ENCODE measurements around the gene GABRG3.

GABRG3 gene

DNA sequence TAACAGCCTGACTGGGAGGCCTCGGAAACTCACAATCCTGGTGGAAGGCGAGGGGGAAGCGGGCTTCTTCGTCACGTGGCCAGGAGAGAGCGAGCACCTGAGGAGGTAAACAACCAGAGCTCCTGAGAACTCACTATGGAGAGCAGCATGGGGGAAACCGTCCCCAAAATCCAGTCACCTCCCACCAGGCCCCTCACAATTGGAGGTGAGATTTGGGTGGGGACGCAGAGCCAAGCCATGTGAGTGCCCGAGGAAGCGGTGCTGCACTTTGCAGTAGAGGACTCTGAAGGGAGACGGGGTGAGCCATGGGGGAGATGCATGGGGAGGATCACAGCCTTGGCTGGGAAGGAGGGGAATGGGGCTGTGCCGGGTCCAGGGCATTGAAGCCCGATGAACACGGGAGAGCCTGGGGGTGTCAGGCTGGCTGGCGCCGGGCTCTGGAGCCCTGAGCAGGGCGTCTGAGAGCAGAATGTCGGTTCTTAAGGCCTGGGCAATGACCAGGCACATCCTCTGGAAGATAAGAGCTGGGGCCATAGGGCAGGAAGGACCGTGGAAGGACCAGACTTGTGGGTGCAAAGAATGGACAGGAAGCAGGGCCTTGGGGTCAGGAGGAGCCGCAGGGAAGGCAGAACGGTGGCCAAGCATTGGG lies 117.7 kb downstream of the GABRG3 start (continued):
- TF ChIP-seq, protein P1, sequence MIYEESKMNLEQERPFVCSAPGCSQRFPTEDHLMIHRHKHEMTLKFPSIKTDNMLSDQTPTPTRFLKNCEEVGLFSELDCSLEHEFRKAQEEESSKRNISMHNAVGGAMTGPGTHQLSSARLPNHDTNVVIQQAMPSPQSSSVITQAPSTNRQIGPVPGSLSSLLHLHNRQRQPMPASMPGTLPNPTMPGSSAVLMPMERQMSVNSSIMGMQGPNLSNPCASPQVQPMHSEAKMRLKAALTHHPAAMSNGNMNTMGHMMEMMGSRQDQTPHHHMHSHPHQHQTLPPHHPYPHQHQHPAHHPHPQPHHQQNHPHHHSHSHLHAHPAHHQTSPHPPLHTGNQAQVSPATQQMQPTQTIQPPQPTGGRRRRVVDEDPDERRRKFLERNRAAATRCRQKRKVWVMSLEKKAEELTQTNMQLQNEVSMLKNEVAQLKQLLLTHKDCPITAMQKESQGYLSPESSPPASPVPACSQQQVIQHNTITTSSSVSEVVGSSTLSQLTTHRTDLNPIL (CRISPR knock-in tag; IDR thresholded peaks at IDR 0.05; ENCODE audit: low read depth): no peak
- TF ChIP-seq ZNF70 (CRISPR knock-in tag; IDR thresholded peaks at IDR 0.05) (no peak), GLIS3 (CRISPR knock-in tag; IDR thresholded peaks at IDR 0.05) (no peak), TCF4 (CRISPR knock-in tag; IDR thresholded peaks at IDR 0.05; ENCODE audit: borderline replicate concordance) (no peak), PPARA (CRISPR knock-in tag; IDR thresholded peaks at IDR 0.05; ENCODE audit: borderline replicate concordance) (no peak), TOX (CRISPR knock-in tag; IDR thresholded peaks at IDR 0.05; ENCODE audit: borderline replicate concordance) (no peak), ZFP3 (CRISPR knock-in tag; IDR thresholded peaks at IDR 0.05) (no peak), RARB (CRISPR knock-in tag; IDR thresholded peaks at IDR 0.05) (no peak), BACH2 (CRISPR knock-in tag; IDR thresholded peaks at IDR 0.05; ENCODE audit: borderline replicate concordance) (no peak), ESRRG (CRISPR knock-in tag; IDR thresholded peaks at IDR 0.05) (no peak), ZC3H10 (CRISPR knock-in tag; IDR thresholded peaks at IDR 0.05) (no peak)
- TF ChIP-seq, protein P2, sequence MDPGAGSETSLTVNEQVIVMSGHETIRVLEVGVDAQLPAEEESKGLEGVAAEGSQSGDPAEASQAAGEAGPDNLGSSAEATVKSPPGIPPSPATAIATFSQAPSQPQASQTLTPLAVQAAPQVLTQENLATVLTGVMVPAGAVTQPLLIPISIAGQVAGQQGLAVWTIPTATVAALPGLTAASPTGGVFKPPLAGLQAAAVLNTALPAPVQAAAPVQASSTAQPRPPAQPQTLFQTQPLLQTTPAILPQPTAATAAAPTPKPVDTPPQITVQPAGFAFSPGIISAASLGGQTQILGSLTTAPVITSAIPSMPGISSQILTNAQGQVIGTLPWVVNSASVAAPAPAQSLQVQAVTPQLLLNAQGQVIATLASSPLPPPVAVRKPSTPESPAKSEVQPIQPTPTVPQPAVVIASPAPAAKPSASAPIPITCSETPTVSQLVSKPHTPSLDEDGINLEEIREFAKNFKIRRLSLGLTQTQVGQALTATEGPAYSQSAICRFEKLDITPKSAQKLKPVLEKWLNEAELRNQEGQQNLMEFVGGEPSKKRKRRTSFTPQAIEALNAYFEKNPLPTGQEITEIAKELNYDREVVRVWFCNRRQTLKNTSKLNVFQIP (CRISPR knock-in tag; IDR thresholded peaks at IDR 0.05; ENCODE audit: borderline replicate concordance, low read depth): no peak

DNA sequence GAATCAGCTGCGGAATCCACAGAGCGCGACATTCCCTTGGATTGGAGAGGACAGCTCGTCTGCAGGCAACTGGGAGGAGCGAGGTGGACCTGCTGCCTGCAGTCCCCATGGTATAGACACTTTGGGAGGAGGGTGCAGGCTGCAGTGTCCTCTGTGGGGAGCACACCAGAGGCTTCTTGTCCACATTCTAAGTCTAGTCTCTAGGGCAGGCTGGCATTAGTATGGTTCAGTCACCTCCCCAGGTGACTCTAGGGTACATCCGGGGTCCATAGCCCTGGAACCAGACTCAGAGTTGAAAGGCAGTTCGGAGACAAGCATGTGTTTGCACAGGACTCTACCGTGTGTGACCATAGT lies 118.2 kb downstream of the GABRG3 start:
- TF ChIP-seq TCF4 (CRISPR knock-in tag; IDR thresholded peaks at IDR 0.05; ENCODE audit: borderline replicate concordance) (no peak), ZNF8 (CRISPR knock-in tag; IDR thresholded peaks at IDR 0.05) (no peak), ESRRG (CRISPR knock-in tag; IDR thresholded peaks at IDR 0.05) (no peak), TOX (CRISPR knock-in tag; IDR thresholded peaks at IDR 0.05; ENCODE audit: borderline replicate concordance) (no peak), ZNF565 (CRISPR knock-in tag; conservative IDR thresholded peaks at IDR 0.05; ENCODE audit: low read depth) (no peak), GLIS3 (CRISPR knock-in tag; IDR thresholded peaks at IDR 0.05) (no peak), PPARA (CRISPR knock-in tag; IDR thresholded peaks at IDR 0.05; ENCODE audit: borderline replicate concordance) (no peak), OSR1 (CRISPR knock-in tag; IDR thresholded peaks at IDR 0.05) (no peak), ZFP30 (CRISPR knock-in tag; IDR thresholded peaks at IDR 0.05) (no peak), ZC3H10 (CRISPR knock-in tag; IDR thresholded peaks at IDR 0.05) (no peak), ZNF70 (CRISPR knock-in tag; IDR thresholded peaks at IDR 0.05) (no peak)
- TF ChIP-seq, protein P3, sequence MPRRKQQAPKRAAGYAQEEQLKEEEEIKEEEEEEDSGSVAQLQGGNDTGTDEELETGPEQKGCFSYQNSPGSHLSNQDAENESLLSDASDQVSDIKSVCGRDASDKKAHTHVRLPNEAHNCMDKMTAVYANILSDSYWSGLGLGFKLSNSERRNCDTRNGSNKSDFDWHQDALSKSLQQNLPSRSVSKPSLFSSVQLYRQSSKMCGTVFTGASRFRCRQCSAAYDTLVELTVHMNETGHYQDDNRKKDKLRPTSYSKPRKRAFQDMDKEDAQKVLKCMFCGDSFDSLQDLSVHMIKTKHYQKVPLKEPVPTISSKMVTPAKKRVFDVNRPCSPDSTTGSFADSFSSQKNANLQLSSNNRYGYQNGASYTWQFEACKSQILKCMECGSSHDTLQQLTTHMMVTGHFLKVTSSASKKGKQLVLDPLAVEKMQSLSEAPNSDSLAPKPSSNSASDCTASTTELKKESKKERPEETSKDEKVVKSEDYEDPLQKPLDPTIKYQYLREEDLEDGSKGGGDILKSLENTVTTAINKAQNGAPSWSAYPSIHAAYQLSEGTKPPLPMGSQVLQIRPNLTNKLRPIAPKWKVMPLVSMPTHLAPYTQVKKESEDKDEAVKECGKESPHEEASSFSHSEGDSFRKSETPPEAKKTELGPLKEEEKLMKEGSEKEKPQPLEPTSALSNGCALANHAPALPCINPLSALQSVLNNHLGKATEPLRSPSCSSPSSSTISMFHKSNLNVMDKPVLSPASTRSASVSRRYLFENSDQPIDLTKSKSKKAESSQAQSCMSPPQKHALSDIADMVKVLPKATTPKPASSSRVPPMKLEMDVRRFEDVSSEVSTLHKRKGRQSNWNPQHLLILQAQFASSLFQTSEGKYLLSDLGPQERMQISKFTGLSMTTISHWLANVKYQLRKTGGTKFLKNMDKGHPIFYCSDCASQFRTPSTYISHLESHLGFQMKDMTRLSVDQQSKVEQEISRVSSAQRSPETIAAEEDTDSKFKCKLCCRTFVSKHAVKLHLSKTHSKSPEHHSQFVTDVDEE (CRISPR knock-in tag; IDR thresholded peaks at IDR 0.05): no peak
- TF ChIP-seq, protein P2 (CRISPR knock-in tag; IDR thresholded peaks at IDR 0.05; ENCODE audit: borderline replicate concordance, low read depth): no peak
- TF ChIP-seq, protein P4, sequence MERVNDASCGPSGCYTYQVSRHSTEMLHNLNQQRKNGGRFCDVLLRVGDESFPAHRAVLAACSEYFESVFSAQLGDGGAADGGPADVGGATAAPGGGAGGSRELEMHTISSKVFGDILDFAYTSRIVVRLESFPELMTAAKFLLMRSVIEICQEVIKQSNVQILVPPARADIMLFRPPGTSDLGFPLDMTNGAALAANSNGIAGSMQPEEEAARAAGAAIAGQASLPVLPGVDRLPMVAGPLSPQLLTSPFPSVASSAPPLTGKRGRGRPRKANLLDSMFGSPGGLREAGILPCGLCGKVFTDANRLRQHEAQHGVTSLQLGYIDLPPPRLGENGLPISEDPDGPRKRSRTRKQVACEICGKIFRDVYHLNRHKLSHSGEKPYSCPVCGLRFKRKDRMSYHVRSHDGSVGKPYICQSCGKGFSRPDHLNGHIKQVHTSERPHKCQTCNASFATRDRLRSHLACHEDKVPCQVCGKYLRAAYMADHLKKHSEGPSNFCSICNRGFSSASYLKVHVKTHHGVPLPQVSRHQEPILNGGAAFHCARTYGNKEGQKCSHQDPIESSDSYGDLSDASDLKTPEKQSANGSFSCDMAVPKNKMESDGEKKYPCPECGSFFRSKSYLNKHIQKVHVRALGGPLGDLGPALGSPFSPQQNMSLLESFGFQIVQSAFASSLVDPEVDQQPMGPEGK (CRISPR knock-in tag; IDR thresholded peaks at IDR 0.05; ENCODE audit: borderline replicate concordance): no peak

DNA sequence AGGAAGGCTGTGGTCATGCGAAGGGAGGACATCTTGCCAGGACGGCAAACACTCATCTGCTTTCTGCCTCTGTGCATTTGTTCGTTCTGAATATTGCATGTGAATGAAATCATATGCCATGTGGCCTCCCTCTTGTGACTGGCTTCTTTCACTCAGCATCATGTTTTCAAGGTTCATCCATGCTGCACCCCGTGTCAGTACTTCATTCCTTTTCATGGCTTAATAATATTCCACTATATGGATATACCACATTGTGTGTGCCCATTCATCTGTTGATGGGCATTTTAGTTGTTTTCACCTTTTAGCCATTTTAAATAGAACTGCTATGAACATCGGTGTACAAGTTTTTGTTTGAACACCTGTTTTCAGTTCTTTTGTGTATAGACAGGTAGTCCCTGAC lies 118.7 kb downstream of the GABRG3 start:
- TF ChIP-seq CSDC2 (CRISPR knock-in tag; IDR thresholded peaks at IDR 0.05) (no peak), ZNF70 (CRISPR knock-in tag; IDR thresholded peaks at IDR 0.05) (no peak), RARB (CRISPR knock-in tag; IDR thresholded peaks at IDR 0.05) (no peak), ZC3H10 (CRISPR knock-in tag; IDR thresholded peaks at IDR 0.05) (no peak), TCF4 (CRISPR knock-in tag; IDR thresholded peaks at IDR 0.05; ENCODE audit: borderline replicate concordance) (no peak), SNAI2 (CRISPR knock-in tag; IDR thresholded peaks at IDR 0.05) (no peak), ZFP30 (CRISPR knock-in tag; IDR thresholded peaks at IDR 0.05) (no peak), ZNF8 (CRISPR knock-in tag; IDR thresholded peaks at IDR 0.05) (peak; percentile 95)
- ATAC-seq: no peak

More for the DNA sequence above, 118.2 kb downstream of the GABRG3 start:
- ATAC-seq: no peak

Data from SK-N-SH treated with all-trans-retinoic acid at 6 μM for 48 hours (cell line).